D721Med (cell line): Measurements from ENCODE around the gene ZNF793.

Source experiments
- DNase-seq: peaks from one replicate; pipeline ENCODE4 v3.0.0; 2011; ENCODE audit warnings: low spot score; ENCODE audit not compliant: insufficient read length
- FAIRE-seq: peaks from 2 replicates; lab custom pipeline; 2011; peaks lifted over from hg19 to GRCh38; lab: Jason Lieb, UNC
- TF ChIP-seq, protein P1 (sequence below): IDR thresholded peaks from 2 replicates; pipeline ENCODE4 v1.5.1; 2012; ENCODE audit warnings: mild to moderate bottlenecking, control low read depth; ENCODE audit not compliant: insufficient read depth; ENCODE audit errors: missing control alignments

ZNF793 gene

DNA sequence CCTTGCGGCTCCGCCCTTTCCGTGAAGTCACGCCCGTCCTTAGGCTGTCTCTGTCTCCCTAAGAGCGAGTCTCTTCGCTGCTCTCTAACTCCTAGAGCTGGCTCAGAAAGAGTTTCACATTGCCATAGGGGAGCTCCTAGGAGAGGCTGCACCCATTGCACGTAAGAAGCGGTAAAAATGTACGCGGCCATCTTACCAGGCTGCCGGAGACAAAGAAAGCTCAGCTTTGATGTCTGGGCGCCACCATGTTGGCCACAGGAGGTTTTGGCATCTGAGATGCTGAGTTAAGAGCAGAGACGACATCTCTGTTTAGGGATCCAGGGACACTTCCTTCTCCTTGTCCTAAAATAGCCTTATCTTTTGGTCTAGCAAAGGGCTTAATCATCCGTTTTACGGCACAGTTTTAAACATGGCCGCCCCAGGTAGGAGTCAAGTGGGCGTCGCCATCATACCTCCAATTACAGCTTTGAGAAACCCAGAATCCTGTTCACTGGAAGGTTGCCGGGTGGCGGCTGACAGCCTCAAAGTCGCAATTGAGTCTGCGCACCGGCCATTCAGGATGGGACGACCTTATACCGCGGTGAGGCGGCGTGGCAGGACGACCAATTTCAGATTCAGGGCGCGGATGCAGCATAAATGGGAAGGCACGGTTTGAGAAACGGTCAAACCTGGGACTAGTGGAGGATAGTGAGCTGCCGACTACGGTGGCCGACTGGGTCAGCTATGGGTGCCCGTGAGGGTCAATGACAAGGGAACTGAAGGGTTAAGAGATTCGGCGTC is at the start of gene ZNF793:
TSS of gene ZNF793 (plus strand) at position 553 of the 780 bp plus-strand sequence. CDS start 16,501 bp downstream, outside the sequence.
- peak; percentile 39 for DNase-seq
- no peak for FAIRE-seq

DNA sequence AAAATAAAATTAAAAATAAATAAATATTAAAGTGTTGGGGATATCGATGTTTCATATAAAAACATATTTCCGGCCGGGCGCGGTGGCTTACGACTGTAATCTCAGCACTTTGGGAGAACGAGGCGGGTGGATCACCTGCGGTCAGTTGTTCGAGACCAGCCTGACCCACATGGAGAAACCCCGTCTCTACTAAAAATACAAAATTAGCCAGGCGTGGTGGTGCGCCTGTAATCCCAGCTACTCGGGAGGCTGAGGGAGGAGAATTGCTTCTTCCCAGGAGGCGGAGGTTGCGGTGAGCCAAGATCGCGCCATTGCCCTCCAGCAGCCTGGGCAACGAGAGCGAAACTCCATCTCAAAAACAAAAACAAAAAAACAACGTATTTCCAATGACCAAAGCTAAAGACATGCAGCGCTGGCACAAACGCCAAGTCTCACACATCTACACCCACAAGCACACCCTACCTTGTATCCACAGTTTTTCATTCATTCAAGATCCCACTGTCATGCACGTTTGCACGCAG is 40.4 kb upstream of the ZNF793 start:
- TF ChIP-seq, protein P1, sequence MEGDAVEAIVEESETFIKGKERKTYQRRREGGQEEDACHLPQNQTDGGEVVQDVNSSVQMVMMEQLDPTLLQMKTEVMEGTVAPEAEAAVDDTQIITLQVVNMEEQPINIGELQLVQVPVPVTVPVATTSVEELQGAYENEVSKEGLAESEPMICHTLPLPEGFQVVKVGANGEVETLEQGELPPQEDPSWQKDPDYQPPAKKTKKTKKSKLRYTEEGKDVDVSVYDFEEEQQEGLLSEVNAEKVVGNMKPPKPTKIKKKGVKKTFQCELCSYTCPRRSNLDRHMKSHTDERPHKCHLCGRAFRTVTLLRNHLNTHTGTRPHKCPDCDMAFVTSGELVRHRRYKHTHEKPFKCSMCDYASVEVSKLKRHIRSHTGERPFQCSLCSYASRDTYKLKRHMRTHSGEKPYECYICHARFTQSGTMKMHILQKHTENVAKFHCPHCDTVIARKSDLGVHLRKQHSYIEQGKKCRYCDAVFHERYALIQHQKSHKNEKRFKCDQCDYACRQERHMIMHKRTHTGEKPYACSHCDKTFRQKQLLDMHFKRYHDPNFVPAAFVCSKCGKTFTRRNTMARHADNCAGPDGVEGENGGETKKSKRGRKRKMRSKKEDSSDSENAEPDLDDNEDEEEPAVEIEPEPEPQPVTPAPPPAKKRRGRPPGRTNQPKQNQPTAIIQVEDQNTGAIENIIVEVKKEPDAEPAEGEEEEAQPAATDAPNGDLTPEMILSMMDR: no peak
- no peak for FAIRE-seq
- DNase-seq: no peak

More for the DNA sequence above, at the start of gene ZNF793:
- TF ChIP-seq, protein P1: no peak

DNA sequence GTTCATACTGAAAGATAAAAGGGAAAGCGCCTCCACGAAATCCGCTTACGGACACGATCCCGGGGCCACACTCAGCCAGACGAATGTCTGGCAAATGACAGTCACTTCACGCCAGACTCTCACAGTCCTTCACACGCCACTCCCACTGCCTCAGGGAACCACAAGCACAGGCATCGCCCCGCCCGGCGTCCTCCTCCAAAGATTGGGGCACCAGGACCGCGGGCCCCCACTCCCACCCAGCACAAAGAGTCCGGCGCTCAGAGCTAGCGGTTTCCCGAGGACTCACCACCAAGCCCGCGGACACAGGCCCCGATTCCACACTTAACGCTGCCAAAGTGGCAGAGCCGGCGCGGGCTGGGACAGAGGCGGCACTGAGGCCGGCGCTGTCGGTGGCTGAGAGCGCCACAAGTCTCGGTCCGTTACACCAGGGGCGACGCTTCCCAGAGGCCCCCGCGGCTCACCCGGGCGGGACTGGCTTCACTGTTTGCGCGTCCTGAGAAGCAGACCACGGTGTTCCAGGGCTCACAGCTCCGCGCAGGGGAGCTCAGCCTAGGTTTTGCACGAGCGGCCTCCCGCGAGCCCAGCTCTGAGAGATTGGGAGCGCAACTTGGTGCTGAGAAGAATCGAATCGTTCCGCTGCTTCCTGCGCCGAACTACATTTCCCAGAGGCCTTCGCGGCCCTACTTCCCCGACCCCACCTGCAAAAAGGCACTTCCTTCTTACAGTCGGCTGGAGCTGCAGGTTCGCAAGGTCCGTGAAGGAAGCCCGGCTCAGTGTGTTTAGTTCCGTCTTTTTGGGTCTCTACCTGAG is 39.7 kb upstream of the ZNF793 start, which contains the start of gene ZNF569:
TSS of gene ZNF569 (minus strand) at position 647 of the 810 bp plus-strand sequence. CDS start 22,523 bp downstream, outside the sequence.
- TF ChIP-seq, protein P1: no peak
- FAIRE-seq (no peak), DNase-seq (peak; percentile 22)

DNA sequence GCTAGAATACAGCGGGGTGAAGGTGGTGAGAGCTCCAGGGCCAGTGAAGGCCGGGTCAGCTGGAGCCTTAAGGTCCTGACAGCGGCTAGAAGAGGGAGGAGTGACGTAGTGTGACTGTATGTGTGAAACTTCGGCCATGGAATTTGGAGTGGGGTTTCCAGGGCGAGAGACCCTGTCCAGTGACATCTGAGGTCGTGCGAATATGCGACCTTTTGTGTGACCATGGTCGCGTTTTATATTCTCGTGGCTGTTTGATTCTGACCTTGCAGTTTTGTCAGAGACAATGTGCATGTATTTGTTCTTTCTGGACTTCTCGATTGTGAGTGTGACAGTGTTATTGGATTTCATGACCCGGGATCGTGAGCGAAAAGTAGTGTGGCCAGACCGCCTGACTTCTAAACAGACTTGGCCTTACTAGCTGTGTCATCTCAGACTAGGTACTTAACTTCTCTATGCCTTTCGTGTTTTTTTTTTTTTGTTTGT is 39.1 kb upstream of the ZNF793 start:
- TF ChIP-seq, protein P1: no peak
- FAIRE-seq: no peak
- DNase-seq: no peak

DNA sequence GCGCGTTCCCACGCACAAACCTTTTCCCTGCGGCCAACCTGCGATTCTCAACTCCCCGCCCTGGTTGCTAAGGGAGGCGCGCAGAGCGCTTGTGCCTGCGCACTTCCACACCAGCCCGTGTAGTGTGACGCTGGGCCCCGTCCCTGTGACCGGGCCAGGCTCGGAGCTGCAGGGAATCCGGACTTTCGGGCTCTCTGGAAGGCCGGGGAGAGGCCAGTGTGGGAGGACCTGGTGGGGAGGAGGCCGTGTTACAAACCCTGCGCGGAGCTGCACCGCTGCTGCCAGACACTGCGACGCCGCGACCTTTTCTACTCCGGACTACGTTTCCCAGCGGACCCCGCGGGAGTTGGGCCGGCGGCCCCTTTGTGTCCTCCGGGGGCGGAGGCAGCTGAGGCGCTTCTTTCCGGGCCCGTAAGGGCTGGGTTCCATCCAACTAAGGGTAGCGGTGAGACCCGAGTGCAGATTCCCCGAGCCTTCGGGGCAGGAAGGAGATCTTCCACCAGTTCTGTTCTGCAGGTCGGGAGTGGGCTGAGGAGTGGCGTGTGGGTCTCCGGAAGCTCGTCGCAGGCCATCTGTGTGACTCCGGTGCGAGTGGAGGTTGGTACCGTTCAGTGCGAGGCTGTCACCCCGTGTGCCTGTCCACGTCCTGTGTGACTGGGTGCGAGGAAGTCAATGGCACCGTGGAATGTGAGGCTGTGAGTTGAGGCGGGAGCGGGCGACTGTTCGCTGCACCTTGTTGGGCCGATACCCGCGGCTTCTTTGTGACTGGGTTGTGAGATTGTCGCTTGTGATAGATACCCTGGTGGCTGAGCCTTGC is 37.6 kb upstream of the ZNF793 start, which contains the start of gene ZNF570:
TSS of gene ZNF570 (plus strand) at position 396 of the 817 bp plus-strand sequence. CDS start 999 bp downstream, outside the sequence.
- TF ChIP-seq, protein P1: no peak
- no peak for FAIRE-seq
- peak; percentile 25 for DNase-seq

DNA sequence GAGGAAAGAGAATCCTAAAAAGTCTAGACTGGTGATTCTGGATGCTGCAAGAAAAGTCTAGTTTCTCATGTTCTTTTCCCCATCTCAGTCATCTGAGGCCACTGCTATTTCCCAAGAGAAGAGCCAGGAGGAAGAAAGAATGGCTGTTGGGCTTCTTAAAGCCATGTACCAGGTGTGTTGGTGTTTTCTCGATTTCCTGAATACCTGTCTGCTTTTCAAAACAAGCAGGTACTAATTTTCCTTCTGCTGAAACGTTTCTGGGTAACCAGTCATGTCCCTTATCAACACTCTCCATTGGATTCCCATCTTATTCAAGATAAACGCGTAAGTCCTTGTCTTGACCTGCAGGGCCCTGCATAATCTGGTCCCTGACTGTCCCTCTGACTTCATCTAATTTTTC is 36.5 kb upstream of the ZNF793 start:
- TF ChIP-seq, protein P1: no peak
- FAIRE-seq: no peak

More for the DNA sequence above, 36.5 kb upstream of the ZNF793 start:
- no peak for DNase-seq
